H1 (cell line): Measurements from ENCODE around the gene TBC1D2.

ENCODE experiments used
- CEBPB ChIP-seq: IDR thresholded peaks from 2 replicates; pipeline ENCODE4 v1.6.1; 2012; ENCODE audit warnings: low read depth, low read length
- EGR1 ChIP-seq: IDR thresholded peaks from 2 replicates; pipeline ENCODE4 v1.6.1; 2011; ENCODE audit warnings: low read depth, low read length, borderline replicate concordance
- EZH2 ChIP-seq: fragments of 200-600 bp; sonication (generic); IDR thresholded peaks from 2 replicates; pipeline ENCODE4 v1.7.1; 2012; ENCODE audit warnings: low read depth, mild to moderate bottlenecking, moderate library complexity, low read length, inconsistent platforms; ENCODE audit not compliant: severe bottlenecking
- JUN ChIP-seq: IDR thresholded peaks from 2 replicates; pipeline ENCODE4 v1.6.1; 2011; ENCODE audit warnings: low read depth, mild to moderate bottlenecking, improper control_type of control experiment, low read length
- RXRA ChIP-seq: IDR thresholded peaks from 2 replicates; pipeline ENCODE4 v1.6.1; 2011; ENCODE audit warnings: low read depth, mild to moderate bottlenecking, low read length, moderate library complexity; ENCODE audit not compliant: insufficient read depth
- SIN3A ChIP-seq, 2 experiments: IDR thresholded peaks in 1 of 2; conservative IDR thresholded peaks in 1 of 2; 2 replicates each; pipeline ENCODE4 v1.6.1; 2011 to 2012; ENCODE audit warnings: low read length in 2 of 2, improper control_type of control experiment in 1 of 2, low read depth in 1 of 2, mild to moderate bottlenecking in 1 of 2
- SIX5 ChIP-seq: IDR thresholded peaks from 2 replicates; pipeline ENCODE4 v1.6.1; 2011; ENCODE audit warnings: mild to moderate bottlenecking, low read depth, low read length
- SP1 ChIP-seq: IDR thresholded peaks from 2 replicates; pipeline ENCODE4 v1.6.1; 2011; ENCODE audit warnings: low read depth, low read length
- ZNF274 ChIP-seq: IDR thresholded peaks from 2 replicates; pipeline ENCODE4 v1.7.0; 2012; ENCODE audit warnings: low read length, borderline replicate concordance; ENCODE audit errors: extremely low read depth
- TF ChIP-seq, protein P1 (sequence below), 3 experiments: IDR thresholded peaks; 1 replicate in 2 of 3; 2 replicates in 1 of 3; pipeline versions ENCODE4 v1.5.1 to v1.6.1; 2011; ENCODE audit warnings: low read length in 3 of 3, mild to moderate bottlenecking in 3 of 3, inconsistent platforms in 2 of 3, low read depth in 1 of 3, moderate library complexity in 1 of 3; ENCODE audit not compliant: insufficient read depth in 1 of 3; ENCODE audit errors: control extremely low read depth in 1 of 3

- TF ChIP-seq EGR1 (no peak), ZNF274 (no peak), SIX5 (no peak), CEBPB (no peak), SIN3A (conservative IDR thresholded peaks at IDR 0.05 in 1 of 2, IDR thresholded peaks at IDR 0.05 in 1 of 2; ENCODE audit: low read depth in 1 of 2, low read length in 2 of 2) (no peak), RXRA (no peak), JUN (no peak), EZH2 (no peak), SP1 (no peak)
- TF ChIP-seq, protein P1, sequence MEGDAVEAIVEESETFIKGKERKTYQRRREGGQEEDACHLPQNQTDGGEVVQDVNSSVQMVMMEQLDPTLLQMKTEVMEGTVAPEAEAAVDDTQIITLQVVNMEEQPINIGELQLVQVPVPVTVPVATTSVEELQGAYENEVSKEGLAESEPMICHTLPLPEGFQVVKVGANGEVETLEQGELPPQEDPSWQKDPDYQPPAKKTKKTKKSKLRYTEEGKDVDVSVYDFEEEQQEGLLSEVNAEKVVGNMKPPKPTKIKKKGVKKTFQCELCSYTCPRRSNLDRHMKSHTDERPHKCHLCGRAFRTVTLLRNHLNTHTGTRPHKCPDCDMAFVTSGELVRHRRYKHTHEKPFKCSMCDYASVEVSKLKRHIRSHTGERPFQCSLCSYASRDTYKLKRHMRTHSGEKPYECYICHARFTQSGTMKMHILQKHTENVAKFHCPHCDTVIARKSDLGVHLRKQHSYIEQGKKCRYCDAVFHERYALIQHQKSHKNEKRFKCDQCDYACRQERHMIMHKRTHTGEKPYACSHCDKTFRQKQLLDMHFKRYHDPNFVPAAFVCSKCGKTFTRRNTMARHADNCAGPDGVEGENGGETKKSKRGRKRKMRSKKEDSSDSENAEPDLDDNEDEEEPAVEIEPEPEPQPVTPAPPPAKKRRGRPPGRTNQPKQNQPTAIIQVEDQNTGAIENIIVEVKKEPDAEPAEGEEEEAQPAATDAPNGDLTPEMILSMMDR (IDR thresholded peaks at IDR 0.05; ENCODE audit: control extremely low read depth in 1 of 3, insufficient read depth in 1 of 3, low read depth in 1 of 3, low read length in 3 of 3): no peak
These were observed 64.3 kb downstream of the TBC1D2 start for GRCh38 chr9:98191181-98191608.
